HFF-Myc (cell line): ENCODE measurements around the gene NCKAP1.

Experiments used
- DNase-seq: peaks from one replicate; pipeline ENCODE4 v3.0.0-alpha.2; 2011; ENCODE audit warnings: low read depth; ENCODE audit errors: extremely low read depth
- H3K4me3 ChIP-seq: replicated peaks from 2 replicates; pipeline ENCODE4 v1.5.1; 2011; ENCODE audit warnings: low read depth, mild to moderate bottlenecking, control low read depth, low read length
- TF ChIP-seq, protein P1 (sequence below): IDR thresholded peaks from 2 replicates; pipeline ENCODE4 v1.5.1; 2012; ENCODE audit warnings: mild to moderate bottlenecking, low read depth, low read length, control low read depth; ENCODE audit errors: missing control alignments

Gene NCKAP1

DNA sequence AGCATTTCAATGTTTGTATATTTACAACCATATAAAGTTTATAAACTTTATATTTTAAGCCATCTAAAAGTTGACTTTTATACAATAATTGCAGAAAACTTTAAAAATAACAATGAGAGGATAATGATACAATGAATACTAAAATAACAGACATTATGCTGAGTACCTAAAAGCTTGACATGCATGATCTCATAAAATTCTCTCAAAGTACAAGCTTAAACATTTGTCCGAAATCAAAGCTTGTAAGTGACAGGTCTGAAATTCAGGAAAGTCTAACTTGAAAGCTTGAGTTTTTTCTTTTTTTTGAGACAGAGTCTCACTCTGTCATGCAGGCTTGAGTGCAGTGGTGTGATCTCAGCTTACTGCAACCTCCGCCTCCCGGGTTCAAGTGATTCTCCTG is 87.7 kb downstream of the NCKAP1 start:
- no peak for DNase-seq
- no peak overlapping the region for H3K4me3 ChIP-seq
- TF ChIP-seq, protein P1, sequence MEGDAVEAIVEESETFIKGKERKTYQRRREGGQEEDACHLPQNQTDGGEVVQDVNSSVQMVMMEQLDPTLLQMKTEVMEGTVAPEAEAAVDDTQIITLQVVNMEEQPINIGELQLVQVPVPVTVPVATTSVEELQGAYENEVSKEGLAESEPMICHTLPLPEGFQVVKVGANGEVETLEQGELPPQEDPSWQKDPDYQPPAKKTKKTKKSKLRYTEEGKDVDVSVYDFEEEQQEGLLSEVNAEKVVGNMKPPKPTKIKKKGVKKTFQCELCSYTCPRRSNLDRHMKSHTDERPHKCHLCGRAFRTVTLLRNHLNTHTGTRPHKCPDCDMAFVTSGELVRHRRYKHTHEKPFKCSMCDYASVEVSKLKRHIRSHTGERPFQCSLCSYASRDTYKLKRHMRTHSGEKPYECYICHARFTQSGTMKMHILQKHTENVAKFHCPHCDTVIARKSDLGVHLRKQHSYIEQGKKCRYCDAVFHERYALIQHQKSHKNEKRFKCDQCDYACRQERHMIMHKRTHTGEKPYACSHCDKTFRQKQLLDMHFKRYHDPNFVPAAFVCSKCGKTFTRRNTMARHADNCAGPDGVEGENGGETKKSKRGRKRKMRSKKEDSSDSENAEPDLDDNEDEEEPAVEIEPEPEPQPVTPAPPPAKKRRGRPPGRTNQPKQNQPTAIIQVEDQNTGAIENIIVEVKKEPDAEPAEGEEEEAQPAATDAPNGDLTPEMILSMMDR, result no peak

GRCh38 chr2:182949572-182950189 is 88.6 kb downstream of the NCKAP1 start:
- TF ChIP-seq, protein P1, result no peak
- no peak for DNase-seq
- no peak overlapping the region for H3K4me3 ChIP-seq

DNA sequence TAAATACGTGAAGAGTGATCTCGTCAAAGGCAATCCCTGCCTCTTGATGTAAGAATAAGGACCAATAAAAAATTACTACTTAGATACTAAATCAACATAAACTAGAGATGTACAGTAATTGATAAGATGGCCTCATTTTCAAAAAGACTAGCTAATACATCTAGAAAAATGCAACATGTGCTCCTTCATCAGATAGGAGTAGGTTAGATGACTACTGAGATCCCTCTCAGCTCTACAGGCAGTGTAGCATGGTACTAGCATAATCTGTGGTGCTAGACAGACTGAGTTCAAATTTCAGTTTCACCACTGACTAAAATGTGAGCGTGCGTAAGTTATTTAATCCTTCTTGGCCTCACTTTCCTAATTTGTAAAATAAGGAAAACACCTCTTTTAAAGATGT is 89.2 kb downstream of the NCKAP1 start:
- no peak for DNase-seq
- H3K4me3 ChIP-seq, result no peak overlapping the region
- TF ChIP-seq, protein P1, result no peak

DNA sequence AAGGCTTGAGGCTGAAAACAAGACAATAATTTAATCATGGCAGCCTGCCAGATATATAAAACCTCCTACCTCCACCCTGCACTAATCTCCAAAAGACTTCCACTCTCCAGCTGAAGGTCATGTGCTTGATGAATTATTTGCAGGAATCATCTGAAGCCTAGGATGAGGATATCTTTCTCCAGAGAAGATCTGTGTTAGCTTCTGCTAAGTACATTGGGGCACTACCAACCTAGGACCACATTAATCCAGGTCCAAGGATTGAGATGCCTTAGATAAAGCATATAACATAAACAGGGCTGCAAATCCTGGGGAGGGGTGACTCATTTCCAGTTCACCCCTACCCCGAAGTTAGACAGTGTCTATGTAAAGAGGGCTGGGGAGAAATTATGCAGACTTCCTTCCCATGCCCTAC is 91.3 kb downstream of the NCKAP1 start:
- TF ChIP-seq, protein P1, result no peak
- no peak overlapping the region for H3K4me3 ChIP-seq
- peak; percentile 10 for DNase-seq

GRCh38 chr2:182943339-182943738 is 94.9 kb downstream of the NCKAP1 start:
- TF ChIP-seq, protein P1, result no peak
- no peak for DNase-seq
- no peak overlapping the region for H3K4me3 ChIP-seq

DNA sequence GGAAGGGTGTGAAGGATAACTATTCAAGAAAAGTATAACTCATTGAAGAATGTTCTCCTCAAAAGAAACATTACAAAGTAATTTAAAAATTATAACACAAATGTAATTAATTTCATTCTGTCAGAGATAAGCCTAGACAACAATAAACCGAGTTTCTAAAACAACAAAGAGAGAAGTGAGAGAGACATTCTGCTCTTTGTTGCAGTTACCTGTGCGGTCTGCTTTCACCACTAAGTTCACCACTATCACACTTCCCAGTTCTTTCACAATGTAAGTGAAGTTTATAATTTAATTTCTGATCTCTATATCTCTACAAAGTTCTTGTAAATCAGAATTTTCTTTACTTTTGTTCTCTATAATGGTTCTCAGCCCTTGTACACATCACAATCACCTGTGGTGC is 95.5 kb downstream of the NCKAP1 start:
- DNase-seq, result no peak
- TF ChIP-seq, protein P1, result no peak
- no peak overlapping the region for H3K4me3 ChIP-seq

GRCh38 chr2:182941919-182942318 is 96.3 kb downstream of the NCKAP1 start:
- DNase-seq, result peak; percentile 14
- H3K4me3 ChIP-seq, result no peak overlapping the region
- TF ChIP-seq, protein P1, result no peak
